Psoas muscle (tissue), 8 donors: ENCODE results near the gene SLCO2B1. TPM values are rescaled to one million over a fixed set of nuclear protein-coding genes. Genes with fewer than 3 reads are reported as not detected.

ENCODE experiments used
- ATAC-seq, 4 donors: fragments of 200-7000 bp; cut with Tn5 transposase; one replicate each; pipeline ENCODE4 v1.9.1; 2020; ENCODE audit warnings: moderate library complexity in 3 of 4, mild to moderate bottlenecking in 2 of 4
- DNase-seq, 2 donors: peaks; one replicate each; pipeline ENCODE4 v3.0.0-alpha.2; 2020
- H3K27ac ChIP-seq: fragments of 200-600 bp; one replicate; pipeline ENCODE4 v1.8.0; 2022
- H3K27me3 ChIP-seq, 3 donors: fragments of 200-600 bp in 1 of 3; one replicate each; pipeline versions ENCODE4 v1.6.1 to v1.8.0; 2013 to 2022; ENCODE audit warnings: low read length in 2 of 3, mild to moderate bottlenecking in 2 of 3, moderate library complexity in 1 of 3; ENCODE audit not compliant: insufficient read depth in 3 of 3
- H3K36me3 ChIP-seq, 2 donors: fragments of 200-600 bp in 1 of 2; one replicate each; pipeline versions ENCODE4 v1.6.1 to v1.8.0; 2013 to 2022; ENCODE audit warnings: low read depth in 1 of 2, mild to moderate bottlenecking in 1 of 2, moderate library complexity in 1 of 2; ENCODE audit not compliant: insufficient read depth in 1 of 2
- H3K4me1 ChIP-seq: fragments of 200-600 bp; one replicate; pipeline ENCODE4 v1.8.0; 2022
- H3K4me3 ChIP-seq: fragments of 200-600 bp; one replicate; pipeline ENCODE4 v1.8.0; 2022; ENCODE audit warnings: mild to moderate bottlenecking
- H3K9me3 ChIP-seq: fragments of 200-600 bp; one replicate; pipeline ENCODE4 v1.8.0; 2022
- WGBS, 3 donors: extraction: QIAGEN DNeasy Blood & Tissue Kit; methylation state at CpG; one replicate each; pipeline versions ENCODE4 v1.1.6 to v1.1.7; 2013; 5-methylcytosine and 5-hydroxymethylcytosine counted together
- intact Hi-C, 2 donors: fragments of 100-400 bp; cut with DNase I; formaldehyde crosslinking; loops; one replicate each; pipeline versions ENCODE4 v1.11.0 to v1.14.2; 2022
- polyA plus RNA-seq, 3 donors: library from polyadenylated mRNA; stranded (reverse); fragments of 200-250 nt; gene quantifications; one replicate each; pipeline ENCODE4 v1.2.3, GENCODE V29; 2013
- total RNA-seq, 4 donors: library from RNA; stranded (reverse); fragmentation: NEBNext Ultra II Directional in 2 of 4; extraction: Animal tissue kit (Norgen Biotek cat#: 25700) in 2 of 4; gene quantifications; one replicate each; pipeline versions ENCODE4 v1.2.1 to v1.2.4, GENCODE V29; 2021 to 2023
- TF ChIP-seq, protein P1 (sequence below): fragments of 200-600 bp; IDR thresholded peaks from one replicate; pipeline ENCODE4 v1.8.0; 2022; ENCODE audit warnings: antibody characterized with exemption
- donor health status: healthy with polysubstance abuse.
- donor health status: DM: no; HTN: no; CAD: no; lungs with moderate emphysema.
- donor health status: Bipolar disorder and iron deficiency.
- donor health status: healthy.
- donor health status: DM: yes; HTN: yes; CAD: no.
- donor health status: DM: no; HTN: no; CAD: no.
- donor health status: DM: no; HTN: no; CAD: no.
- donor health status: DM: yes; HTN: yes; CAD: no.

SLCO2B1 gene
- total and polyA plus RNA-seq, 7 donors = 1.2 to 17.7 (median 10.7) TPM

DNA sequence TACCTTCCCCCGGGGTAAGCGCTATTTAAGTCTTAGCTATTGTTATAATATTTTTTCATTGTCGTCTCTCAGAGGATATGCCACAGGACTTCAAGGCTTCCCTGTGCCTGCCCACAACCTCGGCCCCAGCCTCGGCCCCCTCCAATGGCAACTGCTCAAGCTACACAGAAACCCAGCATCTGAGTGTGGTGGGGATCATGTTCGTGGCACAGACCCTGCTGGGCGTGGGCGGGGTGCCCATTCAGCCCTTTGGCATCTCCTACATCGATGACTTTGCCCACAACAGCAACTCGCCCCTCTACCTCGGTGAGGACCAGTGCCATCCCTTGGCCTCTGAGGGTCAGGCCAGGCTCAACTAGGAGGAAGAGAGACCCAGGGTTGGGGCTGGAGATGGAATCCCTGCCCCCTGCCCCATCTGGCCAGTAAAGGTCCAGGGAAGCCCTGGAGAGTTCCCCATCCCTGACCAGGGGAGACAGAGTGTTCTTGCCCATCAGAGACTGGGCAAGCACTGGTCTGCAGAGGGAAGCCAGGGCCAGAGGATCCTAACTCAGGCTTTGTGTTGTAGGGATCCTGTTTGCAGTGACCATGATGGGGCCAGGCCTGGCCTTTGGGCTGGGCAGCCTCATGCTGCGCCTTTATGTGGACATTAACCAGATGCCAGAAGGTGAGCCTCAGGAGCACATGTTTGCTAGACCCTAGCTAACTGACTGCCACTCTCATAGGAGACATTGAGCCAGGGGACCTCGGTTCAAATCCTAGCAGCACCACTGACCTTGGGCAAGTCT is 18.4 kb downstream of the SLCO2B1 start:
- no peaks in the 10 kb centered on the region for H3K36me3 ChIP-seq
- ATAC-seq (no peak), DNase-seq (no peak)
- no peaks in the 10 kb centered on the region for H3K9me3 ChIP-seq
- intact Hi-C loops = no loop called here
- no peaks in the 10 kb centered on the region for H3K27me3 ChIP-seq
- H3K4me1 ChIP-seq = peaks cover under 1% of the 10 kb centered on the region
- 60 to 64% (median 62%) methylated on average over 13 of the region's 13 CpGs for WGBS, 3 donors
- no peak overlapping the region for H3K27ac ChIP-seq
- TF ChIP-seq, protein P1, sequence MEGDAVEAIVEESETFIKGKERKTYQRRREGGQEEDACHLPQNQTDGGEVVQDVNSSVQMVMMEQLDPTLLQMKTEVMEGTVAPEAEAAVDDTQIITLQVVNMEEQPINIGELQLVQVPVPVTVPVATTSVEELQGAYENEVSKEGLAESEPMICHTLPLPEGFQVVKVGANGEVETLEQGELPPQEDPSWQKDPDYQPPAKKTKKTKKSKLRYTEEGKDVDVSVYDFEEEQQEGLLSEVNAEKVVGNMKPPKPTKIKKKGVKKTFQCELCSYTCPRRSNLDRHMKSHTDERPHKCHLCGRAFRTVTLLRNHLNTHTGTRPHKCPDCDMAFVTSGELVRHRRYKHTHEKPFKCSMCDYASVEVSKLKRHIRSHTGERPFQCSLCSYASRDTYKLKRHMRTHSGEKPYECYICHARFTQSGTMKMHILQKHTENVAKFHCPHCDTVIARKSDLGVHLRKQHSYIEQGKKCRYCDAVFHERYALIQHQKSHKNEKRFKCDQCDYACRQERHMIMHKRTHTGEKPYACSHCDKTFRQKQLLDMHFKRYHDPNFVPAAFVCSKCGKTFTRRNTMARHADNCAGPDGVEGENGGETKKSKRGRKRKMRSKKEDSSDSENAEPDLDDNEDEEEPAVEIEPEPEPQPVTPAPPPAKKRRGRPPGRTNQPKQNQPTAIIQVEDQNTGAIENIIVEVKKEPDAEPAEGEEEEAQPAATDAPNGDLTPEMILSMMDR = no peak
- H3K4me3 ChIP-seq = no peak overlapping the region

DNA sequence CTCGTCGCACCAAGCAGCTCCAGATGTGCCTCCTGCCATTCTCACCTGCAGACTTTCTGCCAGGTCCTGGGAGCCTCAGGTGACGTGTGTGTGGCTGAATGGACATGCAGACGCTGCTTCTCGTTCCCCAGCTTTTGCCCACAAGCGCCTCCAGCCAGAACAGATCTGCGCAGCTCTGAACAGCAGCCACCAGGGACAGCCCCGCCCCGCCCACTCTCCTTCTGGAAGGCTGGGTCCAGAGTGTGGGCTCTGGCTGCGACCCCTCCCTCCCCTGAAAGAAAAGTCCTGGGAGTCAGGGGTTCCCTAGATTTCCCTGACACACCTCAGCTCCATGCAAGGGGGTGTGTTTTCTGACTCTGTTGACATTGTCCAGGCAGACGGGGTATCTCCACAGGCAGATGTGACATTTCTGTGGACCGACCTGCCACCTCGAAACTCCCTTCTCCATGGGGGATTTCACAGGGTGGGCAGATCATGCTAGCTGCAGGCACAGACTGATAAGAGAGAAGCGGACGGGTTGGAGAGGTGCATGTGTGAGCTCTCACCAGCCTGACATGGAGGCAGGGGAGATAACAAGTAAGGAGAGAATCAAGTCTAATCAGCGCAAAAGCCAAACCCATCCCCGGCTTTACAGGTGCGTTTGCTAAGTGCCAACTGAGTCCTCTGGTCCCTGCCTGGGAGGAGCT is 19.8 kb downstream of the SLCO2B1 start:
- TF ChIP-seq, protein P1 = no peak
- H3K9me3 ChIP-seq = no peaks in the 10 kb centered on the region
- no peaks in the 10 kb centered on the region for H3K36me3 ChIP-seq
- no peaks in the 10 kb centered on the region for H3K27me3 ChIP-seq
- ATAC-seq = no peak
- H3K4me3 ChIP-seq = no peak overlapping the region
- H3K4me1 ChIP-seq = no peaks in the 10 kb centered on the region
- H3K27ac ChIP-seq = no peak overlapping the region
- intact Hi-C loops = no loop called here
- DNase-seq = no peak
- WGBS, 3 donors = 74 to 87% (median 75%) methylated on average over 18 of the region's 18 CpGs

DNA sequence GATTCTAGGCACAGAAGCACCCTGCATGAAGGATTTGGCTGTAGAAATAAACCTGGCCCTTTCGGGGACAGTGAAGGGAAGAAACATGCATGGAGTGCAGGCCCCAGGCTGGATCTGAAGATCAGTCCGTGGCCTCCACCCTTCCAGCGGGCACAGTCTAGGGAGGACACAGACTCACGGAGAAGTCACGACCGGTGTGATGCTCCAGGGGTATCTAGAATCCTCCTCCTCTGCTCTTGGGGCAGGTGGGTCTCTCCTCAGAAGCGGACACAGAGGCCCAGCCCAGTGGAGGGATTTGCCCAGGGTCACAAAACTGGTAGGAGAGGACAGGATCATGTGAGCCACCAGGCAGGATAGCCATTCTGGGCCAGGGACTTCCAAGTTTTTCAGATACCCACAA is 22.4 kb downstream of the SLCO2B1 start:
- intact Hi-C loops = no loop called here
- DNase-seq = no peak
- 94 to 100% (median 95%) methylated on average over 7 of the region's 7 CpGs for WGBS, 3 donors

DNA sequence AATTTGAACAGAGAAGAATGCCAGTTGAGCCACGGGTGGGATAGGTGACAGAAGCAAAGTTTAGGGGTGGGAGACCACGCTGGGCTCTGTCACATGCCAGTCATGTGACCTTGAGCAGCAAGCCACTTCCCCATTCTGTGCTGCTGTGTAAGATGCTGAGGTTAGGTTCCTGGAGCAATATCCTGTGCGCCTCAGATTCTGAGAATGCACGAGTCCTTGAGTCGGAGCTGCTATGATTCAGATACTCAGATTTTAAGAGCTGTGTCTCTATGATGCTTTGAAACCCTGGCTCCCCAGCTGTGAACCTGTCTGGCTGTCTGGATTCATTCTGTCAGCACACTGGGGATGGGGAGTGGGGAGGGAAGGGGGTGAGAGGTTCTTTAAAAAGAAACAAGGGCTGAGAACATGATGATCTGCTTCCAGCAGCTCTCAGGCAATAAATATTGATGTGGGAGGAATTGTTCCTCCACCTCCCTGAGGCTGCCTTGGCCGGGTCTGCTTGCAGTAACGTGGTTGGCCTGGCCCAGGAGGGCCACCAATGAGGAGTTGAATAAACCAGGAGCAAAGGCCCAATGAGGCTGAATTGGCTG is 24.0 kb downstream of the SLCO2B1 start:
- Histone ChIP-seq H3K36me3 (no peaks in the 10 kb centered on the region), H3K27me3 (no peaks in the 10 kb centered on the region)
- TF ChIP-seq, protein P1 = no peak

More for the DNA sequence above, 22.4 kb downstream of the SLCO2B1 start:
- H3K4me1 ChIP-seq = no peaks in the 10 kb centered on the region
- no peaks in the 10 kb centered on the region for H3K9me3 ChIP-seq
- ATAC-seq = no peak
- H3K4me3 ChIP-seq = no peak overlapping the region
- TF ChIP-seq, protein P1 = no peak
- H3K27me3 ChIP-seq = no peaks in the 10 kb centered on the region
- H3K27ac ChIP-seq = no peak overlapping the region
- no peaks in the 10 kb centered on the region for H3K36me3 ChIP-seq

More for the DNA sequence above, 24.0 kb downstream of the SLCO2B1 start:
- WGBS, 3 donors = 43 to 45% (median 44%) methylated on average over 7 of the region's 7 CpGs
- Histone ChIP-seq H3K4me3 (no peak overlapping the region), H3K27ac (peak overlapping the region; percentile 36), H3K4me1 (no peaks in the 10 kb centered on the region), H3K9me3 (no peaks in the 10 kb centered on the region)
- ATAC-seq = peak in 3 of 4 donors; percentile 44 to 68 (median 54)
- no peak for DNase-seq
- intact Hi-C loops = no loop called here
